GM19468 (cell line): ENCODE results near the gene COL19A1.

Experiments used
- ATAC-seq: cut with Tn5 transposase; IDR thresholded peaks from one replicate; pipeline ENCODE4 v1.9.1; 2021; ENCODE audit warnings: mild to moderate bottlenecking, moderate library complexity, moderate number of reproducible peaks; ENCODE audit not compliant: unreplicated experiment; ENCODE audit errors: extremely low read depth

Gene COL19A1

DNA sequence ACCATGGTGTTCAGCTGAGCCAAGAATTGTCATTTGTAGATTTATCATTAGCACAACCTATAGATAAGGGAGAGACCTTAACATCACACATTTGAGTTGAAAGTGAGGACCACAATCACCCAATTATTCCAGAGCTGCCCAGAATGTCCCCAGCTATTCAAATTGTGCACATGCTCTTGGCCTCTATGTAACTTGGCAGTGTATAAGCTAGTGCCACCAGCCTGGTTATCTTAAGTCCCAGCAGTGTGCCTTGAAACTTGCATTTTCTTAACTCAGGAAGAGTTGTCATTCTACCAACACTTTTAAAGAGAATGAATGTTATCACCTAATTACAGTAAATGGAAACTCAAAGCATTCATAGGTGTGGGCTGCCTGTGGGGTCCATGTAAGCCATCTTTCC is 245.4 kb downstream of the COL19A1 start:
- ATAC-seq: no peak

DNA sequence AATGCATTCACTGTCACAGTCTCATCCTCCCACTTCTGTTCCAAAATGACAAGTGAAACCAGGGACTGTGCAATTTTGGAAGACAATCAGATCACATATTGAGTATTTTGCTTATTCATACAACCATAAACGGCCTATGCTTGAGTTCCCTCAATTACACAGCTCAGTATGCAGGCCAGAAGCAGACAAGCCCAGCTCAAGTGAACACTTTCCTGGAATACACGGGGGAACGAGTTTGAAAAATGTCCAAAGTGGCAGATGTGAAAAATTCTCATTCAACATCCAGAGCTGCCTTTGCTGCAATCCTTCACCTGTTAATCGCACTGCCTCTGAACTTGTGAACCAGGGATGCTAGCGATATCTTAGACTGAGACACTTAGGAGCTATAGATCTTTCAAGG is 246.4 kb downstream of the COL19A1 start:
- ATAC-seq: no peak

DNA sequence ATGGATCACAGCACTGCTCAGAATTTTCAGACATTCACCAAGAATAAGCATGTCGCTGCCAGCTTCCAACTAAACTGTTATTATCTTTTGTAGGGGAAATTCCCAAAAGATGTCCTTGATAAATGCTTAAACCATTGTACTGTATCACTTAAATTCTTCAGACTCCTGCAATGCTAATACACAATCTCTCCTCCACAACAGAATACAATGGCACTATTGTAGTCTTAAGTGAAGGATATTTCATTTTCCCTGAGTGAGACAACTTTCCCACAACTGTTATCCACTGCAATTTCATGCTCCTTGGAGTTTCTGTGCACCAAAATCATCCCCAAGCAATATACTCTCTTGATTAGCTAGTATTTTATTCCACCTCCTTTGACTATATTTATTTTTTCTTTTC is 246.8 kb downstream of the COL19A1 start:
- no peak for ATAC-seq

DNA sequence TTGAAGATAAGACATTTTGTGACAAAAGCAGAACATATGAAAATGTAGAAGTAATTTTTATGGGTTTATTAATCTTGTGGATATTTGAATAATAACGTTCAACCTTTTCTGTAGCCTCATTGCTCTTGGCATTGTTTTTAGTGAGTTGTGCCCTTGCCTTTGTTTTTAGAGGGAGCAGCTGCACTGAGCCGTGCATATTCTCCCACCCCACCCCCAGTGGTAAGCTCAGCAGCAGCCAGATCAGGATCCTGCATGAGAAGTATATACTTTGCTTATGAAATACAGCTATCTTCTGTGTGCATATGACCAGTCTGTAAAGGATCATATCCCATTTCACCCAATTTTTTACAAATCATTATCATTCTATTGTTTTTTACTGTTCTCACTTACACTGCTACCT is 252.3 kb downstream of the COL19A1 start:
- ATAC-seq: no peak

DNA sequence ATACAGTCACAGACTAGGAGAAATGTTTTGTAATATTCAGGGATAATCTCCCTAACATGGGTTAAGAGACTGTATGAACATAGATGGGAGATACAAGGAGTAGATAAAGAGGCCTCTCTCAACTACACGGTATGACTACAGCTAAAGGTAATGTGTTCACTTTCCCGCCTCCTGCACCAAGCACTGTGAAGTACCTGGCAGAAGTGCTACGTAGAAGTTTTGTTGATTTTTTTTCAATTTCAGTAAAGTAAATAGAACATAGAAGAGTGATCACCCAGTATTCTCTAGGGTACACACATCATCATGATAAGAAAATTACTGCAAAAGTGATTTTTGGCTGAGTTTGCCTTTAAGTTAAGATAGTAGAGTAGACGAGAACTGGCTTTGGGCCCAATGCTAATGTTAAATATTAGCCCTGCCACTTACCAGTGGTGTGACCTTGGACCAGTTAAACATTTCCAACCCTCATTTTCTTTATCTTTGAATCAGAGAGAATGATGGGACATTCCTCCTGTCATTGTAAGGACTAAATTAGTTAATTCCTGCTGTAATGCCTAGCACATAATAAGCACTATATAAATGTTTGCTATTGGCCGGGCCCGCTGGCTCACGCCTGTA is 253.0 kb downstream of the COL19A1 start:
- no peak for ATAC-seq

DNA sequence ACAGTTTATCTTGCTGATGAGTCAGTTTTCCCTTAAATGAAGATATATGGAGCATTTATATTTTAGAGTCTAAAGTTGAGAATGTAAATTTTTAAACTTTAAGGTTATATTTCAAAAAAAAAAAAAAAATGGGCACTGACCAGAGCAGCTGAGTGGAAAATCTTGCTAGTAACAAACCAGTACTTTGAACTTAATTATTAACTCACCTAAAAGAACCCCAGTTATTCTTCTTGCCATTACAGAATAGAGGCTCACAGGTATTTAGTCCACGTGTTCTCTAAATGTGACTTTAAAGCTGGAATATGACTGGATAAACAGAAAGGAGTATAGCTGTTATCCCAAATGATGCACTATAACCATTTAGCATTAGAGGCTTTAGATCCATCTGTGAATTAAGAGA is 258.1 kb downstream of the COL19A1 start:
- no peak for ATAC-seq

DNA sequence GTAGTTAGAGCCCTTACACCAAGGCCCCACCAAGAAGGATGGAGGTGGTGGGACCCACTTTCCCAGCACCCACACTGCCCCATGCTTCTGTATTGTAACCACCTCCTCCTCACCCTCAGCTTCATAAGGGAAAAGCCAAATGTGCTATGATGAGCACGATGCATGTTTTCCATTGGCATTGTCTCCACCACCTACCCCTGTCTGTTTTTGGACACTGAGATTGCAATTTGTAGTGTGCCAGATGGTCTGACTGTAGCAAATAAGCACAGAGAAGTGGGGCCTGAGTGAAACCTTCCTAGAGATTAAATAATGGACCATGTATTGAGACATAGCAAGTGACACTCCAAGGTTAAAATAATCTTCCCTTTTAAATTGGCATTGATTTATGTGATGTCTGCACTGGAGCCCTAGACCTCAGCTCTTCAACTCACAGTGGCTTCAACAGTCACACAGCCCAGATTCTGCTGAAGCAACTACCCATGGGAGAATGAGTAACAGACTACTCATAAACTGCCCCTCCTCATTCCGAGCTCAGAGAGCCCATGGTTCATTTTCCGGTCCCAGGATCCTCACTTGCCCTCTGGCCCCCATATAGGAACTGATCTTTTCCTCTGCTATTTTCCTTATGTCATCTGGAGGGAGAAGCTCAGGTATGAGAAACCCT is 258.7 kb downstream of the COL19A1 start:
- no peak for ATAC-seq

DNA sequence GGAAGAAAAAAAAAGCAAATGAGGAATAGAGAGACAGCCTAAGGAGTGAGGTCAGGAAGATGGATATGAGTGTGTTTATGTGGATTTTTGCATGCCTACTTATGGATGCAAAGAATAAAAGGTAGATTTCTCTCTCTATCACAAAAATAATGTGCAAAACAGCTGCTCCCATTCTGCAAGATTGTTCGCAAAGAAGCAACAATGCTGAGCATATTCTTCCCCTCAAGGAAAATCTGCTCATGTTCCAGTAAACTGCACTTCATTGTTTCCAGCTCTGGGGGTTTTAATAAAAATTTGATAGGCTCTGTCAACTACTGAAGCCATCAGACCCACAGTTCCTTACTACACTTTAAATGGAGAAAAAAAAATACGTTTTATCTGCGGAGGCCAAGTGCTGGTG is 259.2 kb downstream of the COL19A1 start:
- ATAC-seq: no peak

DNA sequence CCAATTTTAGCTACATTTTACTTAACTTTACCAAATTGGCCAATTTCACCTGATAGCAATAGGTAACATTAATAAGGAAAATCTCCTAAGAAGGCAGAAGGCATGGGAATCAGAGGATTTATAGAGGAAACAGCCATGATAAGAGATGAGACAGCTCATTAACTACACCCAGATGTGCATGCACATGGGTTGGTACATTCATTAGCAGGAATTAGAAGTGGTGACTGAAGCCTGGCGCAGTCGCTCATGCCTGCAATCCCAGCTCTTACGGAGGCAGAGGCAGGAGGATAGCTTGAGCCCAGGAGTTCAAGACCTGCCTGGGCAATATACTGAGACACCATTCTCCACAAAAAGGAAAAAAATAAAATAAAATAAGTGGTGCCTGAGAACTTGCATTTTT is 263.0 kb downstream of the COL19A1 start:
- ATAC-seq: no peak

DNA sequence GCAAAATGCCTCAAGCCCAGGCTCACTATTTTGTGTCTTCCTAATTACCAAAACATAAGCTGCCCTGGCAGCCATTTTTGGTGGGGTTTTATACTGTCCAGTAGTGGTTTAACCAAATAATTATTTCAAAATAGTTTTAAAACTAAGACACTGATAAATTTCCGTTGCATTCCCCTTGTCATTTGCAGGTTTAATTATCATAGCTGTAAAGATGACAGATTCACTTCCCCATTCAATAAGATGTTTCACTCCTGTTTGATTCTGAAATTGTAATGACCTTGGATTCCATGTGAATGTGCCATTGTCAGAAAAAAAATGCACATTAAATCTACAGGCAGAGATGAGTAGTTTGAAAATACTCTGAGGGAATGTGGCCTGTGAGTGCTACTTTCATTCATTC is 264.5 kb downstream of the COL19A1 start:
- ATAC-seq: no peak

DNA sequence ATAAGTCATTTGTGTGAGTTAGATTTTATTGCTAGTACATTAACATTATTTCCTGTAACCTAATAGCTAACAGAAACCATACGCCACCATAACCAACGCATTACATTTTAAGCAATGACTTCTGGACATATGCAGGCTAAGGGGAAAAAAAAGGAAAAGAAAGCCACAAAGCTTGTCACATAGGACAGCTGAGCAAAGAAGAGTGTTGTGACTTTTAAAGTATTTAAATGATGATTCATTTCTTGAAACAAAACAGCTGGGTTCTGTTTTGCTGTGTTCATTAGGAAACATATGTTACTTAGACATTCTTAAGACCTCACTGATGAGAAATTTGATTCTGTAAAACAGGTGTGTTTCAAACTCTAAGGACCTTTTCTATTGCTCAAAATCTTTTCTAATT is 265.2 kb downstream of the COL19A1 start:
- ATAC-seq: peak; percentile 84

DNA sequence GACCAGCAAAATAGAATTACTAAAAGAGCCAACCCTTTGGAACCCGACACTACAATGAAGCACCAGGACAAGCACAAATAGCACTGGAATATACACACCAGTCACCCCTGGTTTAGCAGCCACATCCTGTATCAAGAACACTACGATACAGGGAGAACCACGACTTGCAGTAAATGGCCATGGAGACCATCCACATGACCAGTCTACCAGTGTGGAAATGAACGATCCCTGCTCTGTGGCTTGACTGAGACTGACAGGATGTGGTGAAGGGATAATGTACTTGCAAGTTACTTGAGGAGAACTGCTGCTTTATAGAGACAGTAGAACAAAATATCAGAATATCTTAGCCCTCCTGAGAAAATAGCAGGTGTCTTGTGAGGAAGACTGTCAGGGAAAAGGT is 266.9 kb downstream of the COL19A1 start:
- no peak for ATAC-seq

DNA sequence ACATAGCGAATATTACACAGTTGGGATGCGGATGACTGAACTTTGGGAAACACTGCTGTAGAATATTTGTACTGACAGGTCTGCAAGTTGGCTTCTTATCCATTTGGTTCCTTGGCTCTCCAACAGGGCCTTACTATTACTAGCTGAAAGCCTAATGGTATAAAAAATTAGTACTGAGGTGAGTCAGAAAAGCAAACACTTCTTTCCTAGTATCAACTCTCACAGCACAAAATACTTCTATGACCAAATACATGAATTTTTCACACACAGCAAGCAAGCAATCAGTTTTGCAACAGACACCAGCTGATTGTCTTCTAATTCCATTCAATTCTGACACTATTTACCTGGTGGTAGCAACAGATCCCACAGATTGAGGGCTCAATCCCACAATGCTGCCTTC is 268.2 kb downstream of the COL19A1 start:
- no peak for ATAC-seq

DNA sequence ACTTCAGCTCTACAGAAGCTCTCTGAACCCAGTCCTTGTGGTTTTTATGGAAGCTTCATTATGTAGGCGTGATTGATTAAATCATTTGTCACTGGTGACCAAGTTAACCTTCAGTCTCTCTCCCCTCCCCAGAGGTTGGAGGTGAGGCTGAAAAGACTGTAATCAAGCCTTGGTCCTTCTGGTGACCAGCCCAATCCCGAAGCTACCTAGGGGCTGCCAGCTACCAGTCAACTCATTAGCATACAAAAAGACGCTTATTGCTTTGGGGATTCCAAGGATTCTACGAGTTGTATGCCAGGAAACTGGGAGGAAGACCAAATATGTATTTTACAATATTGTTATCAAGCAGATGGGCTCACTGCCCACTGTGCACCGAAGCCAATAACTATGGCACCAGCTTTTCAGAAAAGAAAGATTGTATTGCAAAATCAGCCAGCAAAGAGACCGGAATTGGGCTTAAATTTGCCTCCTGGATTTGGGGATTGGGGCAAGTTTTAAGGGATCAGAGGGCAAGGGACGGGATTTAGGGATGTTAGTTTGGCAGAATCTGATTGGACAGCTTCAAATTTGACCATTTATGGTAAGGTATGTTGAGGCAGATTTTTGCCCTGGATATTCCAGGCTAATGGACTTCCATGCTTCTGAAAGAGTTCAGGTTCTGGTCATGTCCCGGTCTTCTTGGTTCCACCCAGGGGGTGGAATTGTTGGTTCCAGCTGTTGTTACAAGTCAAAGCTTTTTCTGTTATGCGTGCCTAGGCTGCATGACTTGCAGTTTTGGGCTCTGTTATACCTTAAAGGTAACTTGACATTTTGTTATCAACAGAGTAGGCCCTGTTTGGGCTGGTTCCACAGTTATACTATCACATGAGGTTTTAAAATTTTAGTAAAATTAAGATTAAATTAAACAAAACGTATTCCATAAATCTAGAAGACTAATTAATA is 269.1 kb downstream of the COL19A1 start:
- ATAC-seq: no peak

DNA sequence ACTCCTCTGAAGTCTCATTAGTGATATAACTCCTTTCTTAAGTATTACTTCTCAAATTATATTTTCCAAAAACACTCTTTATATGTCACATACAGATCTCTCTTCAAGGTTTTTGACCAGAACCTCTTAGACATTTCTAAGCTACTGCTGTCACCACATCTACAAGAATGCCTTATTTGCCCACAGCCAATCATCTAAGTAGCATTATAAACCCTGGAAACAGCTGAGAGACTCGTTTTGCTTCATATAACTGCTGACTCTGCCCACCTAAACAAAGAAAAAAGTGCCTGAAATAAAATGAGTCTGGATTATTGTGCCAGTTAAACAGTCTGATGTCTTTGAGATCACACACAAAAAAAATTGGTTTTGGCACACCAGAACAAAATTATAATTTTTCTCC is 270.6 kb downstream of the COL19A1 start:
- no peak for ATAC-seq

DNA sequence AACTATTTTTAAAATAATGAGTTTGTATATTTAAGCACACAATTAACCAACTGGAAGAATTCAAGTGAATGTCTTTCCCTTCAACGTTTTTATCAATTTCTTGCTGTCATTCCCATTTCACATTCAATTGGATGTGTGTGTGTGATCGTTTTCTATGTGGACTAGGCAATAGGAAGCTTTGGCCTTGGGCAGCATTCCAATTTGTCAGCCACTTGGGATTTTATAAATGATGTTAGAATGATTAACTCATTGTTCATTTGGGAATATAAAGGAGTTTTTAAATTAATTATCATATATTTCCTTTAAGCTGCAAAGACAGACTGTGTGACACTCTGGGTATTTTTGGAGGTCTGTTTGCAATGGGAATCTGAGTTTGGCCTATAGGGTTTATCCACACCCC is 274.1 kb downstream of the COL19A1 start:
- ATAC-seq: no peak

DNA sequence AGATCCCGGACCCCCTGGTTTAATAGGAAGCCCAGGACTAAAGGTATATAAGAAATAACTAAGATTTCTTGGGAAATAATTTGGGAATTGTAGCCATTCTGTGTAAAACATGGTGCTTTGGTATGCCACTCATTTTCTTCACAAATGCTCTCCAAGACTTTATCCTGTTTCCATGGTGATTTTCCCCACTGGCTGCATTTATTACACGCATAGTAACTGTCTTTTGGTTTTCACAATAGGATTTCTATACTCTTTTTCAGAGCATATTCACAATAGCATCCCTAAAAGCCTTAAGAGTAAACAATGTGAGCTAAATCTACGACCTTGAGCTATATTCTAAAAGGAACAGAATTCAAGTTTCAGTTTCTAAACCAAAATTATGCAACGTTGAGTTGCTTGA is 275.7 kb downstream of the COL19A1 start:
- ATAC-seq: no peak

DNA sequence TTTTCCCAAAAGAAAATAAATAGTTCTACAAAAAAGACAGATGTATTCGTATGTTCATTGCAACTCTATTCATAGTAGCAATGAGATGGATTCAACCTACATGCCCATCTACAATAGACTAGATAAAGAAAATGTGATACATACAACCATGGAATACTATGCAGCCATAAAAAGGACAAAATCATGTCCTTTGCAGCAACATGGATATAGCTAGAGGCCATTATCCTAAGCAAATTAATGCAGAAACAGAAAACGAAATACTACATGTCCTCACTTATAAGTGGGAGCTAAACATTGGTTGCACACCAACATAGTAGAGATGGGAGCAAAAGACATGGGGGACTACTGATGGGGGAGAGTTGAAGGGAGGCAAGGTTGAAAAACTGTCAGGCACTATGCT is 278.8 kb downstream of the COL19A1 start:
- ATAC-seq: no peak

DNA sequence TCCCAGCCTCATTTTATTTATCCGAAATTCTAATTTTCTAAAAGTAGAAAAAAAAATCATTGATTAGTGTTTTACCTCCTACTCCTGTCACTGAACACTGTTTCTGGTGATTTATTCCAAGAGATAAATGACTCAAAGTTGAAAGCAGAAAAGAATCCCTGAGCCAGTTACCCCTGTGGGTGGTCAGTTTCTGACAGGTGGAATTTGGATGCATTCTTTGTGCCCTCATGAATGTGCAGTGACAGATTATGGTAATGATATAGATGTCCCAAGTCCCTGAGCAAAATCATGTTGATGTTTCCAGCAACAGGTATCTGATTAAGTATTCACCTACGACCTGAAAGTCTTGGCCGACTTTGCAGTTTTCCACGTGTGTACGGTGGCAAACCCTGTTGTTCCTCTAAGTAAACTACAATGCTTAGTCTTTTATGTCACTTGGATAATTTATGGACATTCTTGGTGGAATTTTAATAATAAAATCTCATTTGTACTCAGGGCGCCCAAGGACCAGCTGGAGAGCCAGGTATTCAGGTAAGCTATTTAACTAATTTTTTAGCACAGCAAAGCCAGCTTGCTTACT is 282.9 kb downstream of the COL19A1 start:
- ATAC-seq: no peak

DNA sequence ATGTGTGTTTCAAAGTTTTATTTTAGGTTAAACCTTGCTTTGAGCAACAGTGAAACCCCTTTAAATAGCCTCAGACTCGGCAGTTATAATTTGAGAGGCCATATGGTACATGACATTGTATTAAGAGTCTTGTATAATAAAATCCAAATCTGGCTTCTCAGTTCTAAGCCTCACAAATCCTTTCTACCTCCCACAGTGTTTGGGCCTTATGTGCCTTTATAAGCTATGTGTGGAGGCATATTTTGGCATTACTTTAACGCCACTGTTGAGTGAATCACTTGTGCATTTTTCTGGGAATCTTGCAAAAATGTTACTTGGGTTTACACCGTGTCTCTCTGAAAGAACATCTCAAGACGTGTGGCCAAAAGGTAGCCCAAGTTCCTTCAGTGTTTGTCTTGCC is 284.2 kb downstream of the COL19A1 start:
- no peak for ATAC-seq

DNA sequence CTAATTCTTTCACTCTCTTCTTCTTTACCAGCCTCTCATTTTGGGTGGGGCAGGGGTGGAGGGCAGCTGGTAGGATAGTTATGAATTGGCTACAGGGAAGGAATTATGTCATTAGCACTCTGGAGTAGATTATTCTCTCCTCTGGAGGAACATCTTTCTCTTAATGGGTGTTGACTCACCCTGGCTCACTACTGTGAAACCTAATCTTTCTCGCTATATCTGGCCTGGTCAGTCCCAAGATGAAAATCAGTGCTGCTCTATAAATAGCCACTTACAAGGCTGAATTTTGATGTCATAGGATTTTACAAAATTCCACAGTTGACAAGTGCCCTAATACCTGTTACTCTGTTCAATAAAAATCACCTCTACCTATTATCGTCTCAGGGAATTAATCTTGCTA is 285.3 kb downstream of the COL19A1 start:
- ATAC-seq: no peak
